Activated effector memory CD4-positive, alpha-beta T cell treated with Interleukin-2 at 50 U/mL for 16 hours (primary cell): ENCODE measurements around the gene ANKH.

Source experiments
- DNase-seq: peaks from one replicate; pipeline ENCODE4 v3.0.0-alpha.2; 2020

ANKH gene

GRCh38 chr5:14757850-14758249, 113.7 kb downstream of the ANKH start:
- no peak for DNase-seq

GRCh38 chr5:14756478-14756877, 115.1 kb downstream of the ANKH start:
- DNase-seq = no peak

GRCh38 chr5:14753947-14754346, 117.6 kb downstream of the ANKH start:
- DNase-seq = no peak

- DNase-seq = no peak
Observed at GRCh38 chr5:14753292-14753691, 118.3 kb downstream of the ANKH start.

- DNase-seq = no peak
Observed at GRCh38 chr5:14752497-14753071, 119.0 kb downstream of the ANKH start.

- no peak for DNase-seq
Observed at GRCh38 chr5:14750712-14751111, 120.9 kb downstream of the ANKH start.

GRCh38 chr5:14749579-14750101, 121.9 kb downstream of the ANKH start:
- no peak for DNase-seq

- no peak for DNase-seq
Observed at GRCh38 chr5:14748180-14748900, 123.2 kb downstream of the ANKH start.

- DNase-seq = no peak
Observed at GRCh38 chr5:14745753-14746152, 125.8 kb downstream of the ANKH start.

- no peak for DNase-seq
Observed at GRCh38 chr5:14745188-14745563, 126.4 kb downstream of the ANKH start.

GRCh38 chr5:14744296-14745187, 127.0 kb downstream of the ANKH start:
- no peak for DNase-seq

GRCh38 chr5:14743601-14744295, 127.8 kb downstream of the ANKH start:
- DNase-seq = no peak

GRCh38 chr5:14742498-14742897, 129.1 kb downstream of the ANKH start:
- DNase-seq = no peak

- no peak for DNase-seq
Observed at GRCh38 chr5:14741801-14742440, 129.7 kb downstream of the ANKH start.

- DNase-seq = no peak
Observed at GRCh38 chr5:14741131-14741530, 130.4 kb downstream of the ANKH start.

GRCh38 chr5:14739981-14740380, 131.6 kb downstream of the ANKH start:
- no peak for DNase-seq

GRCh38 chr5:14739538-14739937, 132.0 kb downstream of the ANKH start:
- no peak for DNase-seq

GRCh38 chr5:14738050-14738449, 133.5 kb downstream of the ANKH start:
- no peak for DNase-seq

GRCh38 chr5:14737291-14737690, 134.3 kb downstream of the ANKH start:
- DNase-seq = no peak

GRCh38 chr5:14735944-14736343, 135.6 kb downstream of the ANKH start:
- DNase-seq = no peak

GRCh38 chr5:14734396-14734795, 137.2 kb downstream of the ANKH start:
- DNase-seq = no peak

GRCh38 chr5:14733661-14734060, 137.9 kb downstream of the ANKH start:
- DNase-seq = no peak

GRCh38 chr5:14732991-14733390, 138.6 kb downstream of the ANKH start:
- DNase-seq = no peak
